WTC11 (cell line): Measurements from ENCODE around the gene DOK7. TPM values are rescaled to one million over a fixed set of nuclear protein-coding genes. Genes with fewer than 3 reads are reported as not detected.

ENCODE experiments used
- ATAC-seq: fragments of 200-7000 bp; cut with Tn5 transposase; 2 replicates; pipeline ENCODE4 v1.10.0; 2021; ENCODE audit warnings: mild to moderate bottlenecking, moderate library complexity
- CTCF ChIA-PET: fragments of 300-600 bp; sonication (Branson Sonifier 250); formaldehyde crosslinking; loops from one replicate; lab custom pipeline; 2021; ENCODE audit warnings: antibody characterized with exemption; lab: Charles Lee
- POLR2A ChIA-PET: fragments of 350-600 bp; sonication (Branson Sonifier 250); formaldehyde crosslinking; loops from one replicate; lab custom pipeline; 2021; ENCODE audit warnings: antibody characterized with exemption; lab: Charles Lee
- DNase-seq: peaks from one replicate; pipeline ENCODE4 v3.0.0; 2021; ENCODE audit warnings: low spot score
- H3K27ac Mint-ChIP-seq: 2 replicates; pipeline ENCODE4 v1.8.0; 2021; ENCODE audit warnings: mixed read lengths
- H3K27me3 Mint-ChIP-seq: 2 replicates; pipeline ENCODE4 v1.8.0; 2021; ENCODE audit warnings: low read depth, mild to moderate bottlenecking, moderate library complexity, mixed read lengths
- H3K36me3 Mint-ChIP-seq: 2 replicates; pipeline ENCODE4 v1.8.0; 2021; ENCODE audit warnings: mixed read lengths
- H3K4me1 Mint-ChIP-seq: 2 replicates; pipeline ENCODE4 v1.8.0; 2022; ENCODE audit warnings: mixed read lengths
- H3K4me3 Mint-ChIP-seq: 2 replicates; pipeline ENCODE4 v1.8.0; 2021; ENCODE audit warnings: mild to moderate bottlenecking, moderate library complexity, mixed read lengths
- H3K9me3 Mint-ChIP-seq: 2 replicates; pipeline ENCODE4 v1.8.0; 2021; ENCODE audit warnings: mixed read lengths
- ATF3 ChIP-seq: sonication (generic); formaldehyde crosslinking; conservative IDR thresholded peaks from 2 replicates; pipeline ENCODE4 v1.8.1; 2022; ENCODE audit warnings: mild to moderate bottlenecking, missing genetic modification reagents
- E2F5 ChIP-seq: sonication (generic); formaldehyde crosslinking; IDR thresholded peaks from 2 replicates; pipeline ENCODE4 v1.8.1; 2022; ENCODE audit warnings: mild to moderate bottlenecking, moderate library complexity, missing genetic modification reagents
- EMX1 ChIP-seq: fragments of 250-450 bp; sonication (Bioruptor Pico); IDR thresholded peaks from 2 replicates; pipeline ENCODE4 v1.8.0; 2021; ENCODE audit warnings: mild to moderate bottlenecking
- FOXK1 ChIP-seq: sonication (generic); formaldehyde crosslinking; IDR thresholded peaks from 2 replicates; pipeline ENCODE4 v1.8.0; 2022; ENCODE audit warnings: mild to moderate bottlenecking, moderate library complexity, missing genetic modification reagents
- GABPB1 ChIP-seq: sonication (generic); formaldehyde crosslinking; IDR thresholded peaks from 2 replicates; pipeline ENCODE4 v1.8.1; 2023; ENCODE audit warnings: mild to moderate bottlenecking, missing genetic modification reagents
- GRHL2 ChIP-seq: fragments of 250-450 bp; sonication (Bioruptor Pico); IDR thresholded peaks from 2 replicates; pipeline ENCODE4 v1.8.0; 2022; ENCODE audit warnings: mild to moderate bottlenecking, moderate library complexity; ENCODE audit not compliant: insufficient replicate concordance, severe bottlenecking
- HMGA2 ChIP-seq: fragments of 250-450 bp; sonication (Bioruptor Pico); IDR thresholded peaks from 2 replicates; pipeline ENCODE4 v1.4.0; 2021; ENCODE audit warnings: mild to moderate bottlenecking, moderate library complexity
- IRF1 ChIP-seq: sonication (generic); formaldehyde crosslinking; IDR thresholded peaks from 2 replicates; pipeline ENCODE4 v1.8.0; 2023; ENCODE audit warnings: missing genetic modification reagents
- IRF2 ChIP-seq: sonication (generic); formaldehyde crosslinking; IDR thresholded peaks from 2 replicates; pipeline ENCODE4 v1.8.0; 2022; ENCODE audit warnings: low read depth, missing genetic modification reagents, borderline replicate concordance
- NFATC4 ChIP-seq: fragments of 250-450 bp; sonication (Bioruptor Pico); IDR thresholded peaks from 2 replicates; pipeline ENCODE4 v1.9.0; 2021; ENCODE audit warnings: mild to moderate bottlenecking
- NR1H2 ChIP-seq: sonication (generic); formaldehyde crosslinking; IDR thresholded peaks from 2 replicates; pipeline ENCODE4 v1.9.0; 2021; ENCODE audit warnings: mild to moderate bottlenecking, moderate library complexity, missing genetic modification reagents
- NR2C2 ChIP-seq: sonication (generic); formaldehyde crosslinking; IDR thresholded peaks from 2 replicates; pipeline ENCODE4 v1.8.0; 2022; ENCODE audit warnings: mild to moderate bottlenecking, missing genetic modification reagents
- PRRX2 ChIP-seq: fragments of 250-450 bp; sonication (Bioruptor Pico); IDR thresholded peaks from 2 replicates; pipeline ENCODE4 v1.8.0; 2021; ENCODE audit warnings: mild to moderate bottlenecking
- RORB ChIP-seq: fragments of 250-450 bp; sonication (Bioruptor Pico); IDR thresholded peaks from 2 replicates; pipeline ENCODE4 v1.9.0; 2021; ENCODE audit warnings: mild to moderate bottlenecking
- SMAD3 ChIP-seq: sonication (generic); formaldehyde crosslinking; IDR thresholded peaks from 2 replicates; pipeline ENCODE4 v1.8.0; 2022; ENCODE audit warnings: missing genetic modification reagents, mild to moderate bottlenecking, borderline replicate concordance
- SOX15 ChIP-seq: fragments of 250-450 bp; sonication (Bioruptor Pico); IDR thresholded peaks from 2 replicates; pipeline ENCODE4 v1.9.0; 2021; ENCODE audit warnings: mild to moderate bottlenecking
- SP1 ChIP-seq: sonication (generic); formaldehyde crosslinking; conservative IDR thresholded peaks from 2 replicates; pipeline ENCODE4 v1.8.1; 2022; ENCODE audit warnings: missing genetic modification reagents
- TCF7 ChIP-seq: sonication (generic); formaldehyde crosslinking; IDR thresholded peaks from 2 replicates; pipeline ENCODE4 v1.8.0; 2022; ENCODE audit warnings: mild to moderate bottlenecking, low read depth, missing genetic modification reagents, moderate library complexity
- USF1 ChIP-seq: sonication (generic); formaldehyde crosslinking; IDR thresholded peaks from 2 replicates; pipeline ENCODE4 v1.8.0; 2022; ENCODE audit warnings: mild to moderate bottlenecking, missing genetic modification reagents
- ZBTB21 ChIP-seq: sonication (generic); formaldehyde crosslinking; IDR thresholded peaks from 2 replicates; pipeline ENCODE4 v1.8.1; 2023; ENCODE audit warnings: mild to moderate bottlenecking, missing genetic modification reagents, borderline replicate concordance
- ZNF219 ChIP-seq: sonication (generic); formaldehyde crosslinking; IDR thresholded peaks from 2 replicates; pipeline ENCODE4 v1.8.0; 2023; ENCODE audit warnings: missing genetic modification reagents, mild to moderate bottlenecking, borderline replicate concordance
- ZNF317 ChIP-seq: sonication (generic); formaldehyde crosslinking; IDR thresholded peaks from 2 replicates; pipeline ENCODE4 v1.8.1; 2023; ENCODE audit warnings: low read depth, mild to moderate bottlenecking, moderate library complexity, missing genetic modification reagents, borderline replicate concordance
- ZNF423 ChIP-seq: fragments of 250-450 bp; sonication (Bioruptor Pico); IDR thresholded peaks from 2 replicates; pipeline ENCODE4 v2.1.2; 2022; ENCODE audit warnings: mild to moderate bottlenecking, moderate library complexity
- ZNF671 ChIP-seq: fragments of 250-450 bp; sonication (Bioruptor Pico); IDR thresholded peaks from 2 replicates; pipeline ENCODE4 v1.8.0; 2021; ENCODE audit warnings: mild to moderate bottlenecking
- total RNA-seq: library from RNA; stranded (reverse); gene quantifications from 3 replicates; pipeline ENCODE4 v1.2.3, GENCODE V29; 2021
- TF ChIP-seq, protein P1 (sequence below): sonication (generic); formaldehyde crosslinking; conservative IDR thresholded peaks from 2 replicates; pipeline ENCODE4 v1.8.1; 2023; ENCODE audit warnings: mild to moderate bottlenecking, low read depth, missing genetic modification reagents, moderate library complexity
- TF ChIP-seq, protein P2 (sequence below): sonication (generic); formaldehyde crosslinking; IDR thresholded peaks from 2 replicates; pipeline ENCODE4 v1.8.1; 2022; ENCODE audit warnings: low read depth, missing genetic modification reagents, borderline replicate concordance
- TF ChIP-seq, protein P3 (sequence below): fragments of 250-450 bp; sonication (Bioruptor Pico); IDR thresholded peaks from 2 replicates; pipeline ENCODE4 v1.9.0; 2021; ENCODE audit warnings: mild to moderate bottlenecking, borderline replicate concordance

DOK7 gene
- total RNA-seq, 1 experiment from 2014 or later = 0.22 TPM

DNA sequence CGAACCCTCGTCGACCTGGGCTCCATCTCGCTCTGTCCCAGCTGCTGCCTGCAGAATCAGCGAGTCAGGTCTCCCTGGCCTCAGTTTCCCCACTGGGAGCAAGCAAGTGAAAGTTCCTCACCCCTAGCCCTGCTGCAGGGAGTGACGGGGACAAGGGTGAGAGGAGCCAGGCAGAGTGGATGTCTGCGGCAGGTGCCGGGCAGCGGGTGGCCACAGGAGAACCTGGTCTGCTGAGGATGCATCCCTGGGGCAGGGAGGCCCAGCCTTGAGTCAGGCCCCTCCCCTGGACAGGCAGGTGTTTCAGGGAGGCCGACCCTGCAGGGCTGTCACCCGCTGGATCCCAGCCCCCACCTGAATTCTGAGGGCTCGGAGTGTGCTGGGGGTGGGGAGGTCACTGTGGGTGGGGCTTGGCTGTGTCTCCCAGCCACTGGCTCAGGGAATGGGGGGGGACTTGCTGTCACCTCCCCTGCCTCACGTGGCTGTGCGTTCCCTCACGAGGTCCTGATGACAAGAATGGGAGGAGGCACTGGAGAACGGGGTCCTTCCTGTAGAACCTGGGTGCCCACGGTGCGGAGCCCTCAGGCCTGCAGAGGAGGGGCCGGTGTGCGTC lies 35.9 kb downstream of the DOK7 start (continued):
- TF ChIP-seq, protein P1, sequence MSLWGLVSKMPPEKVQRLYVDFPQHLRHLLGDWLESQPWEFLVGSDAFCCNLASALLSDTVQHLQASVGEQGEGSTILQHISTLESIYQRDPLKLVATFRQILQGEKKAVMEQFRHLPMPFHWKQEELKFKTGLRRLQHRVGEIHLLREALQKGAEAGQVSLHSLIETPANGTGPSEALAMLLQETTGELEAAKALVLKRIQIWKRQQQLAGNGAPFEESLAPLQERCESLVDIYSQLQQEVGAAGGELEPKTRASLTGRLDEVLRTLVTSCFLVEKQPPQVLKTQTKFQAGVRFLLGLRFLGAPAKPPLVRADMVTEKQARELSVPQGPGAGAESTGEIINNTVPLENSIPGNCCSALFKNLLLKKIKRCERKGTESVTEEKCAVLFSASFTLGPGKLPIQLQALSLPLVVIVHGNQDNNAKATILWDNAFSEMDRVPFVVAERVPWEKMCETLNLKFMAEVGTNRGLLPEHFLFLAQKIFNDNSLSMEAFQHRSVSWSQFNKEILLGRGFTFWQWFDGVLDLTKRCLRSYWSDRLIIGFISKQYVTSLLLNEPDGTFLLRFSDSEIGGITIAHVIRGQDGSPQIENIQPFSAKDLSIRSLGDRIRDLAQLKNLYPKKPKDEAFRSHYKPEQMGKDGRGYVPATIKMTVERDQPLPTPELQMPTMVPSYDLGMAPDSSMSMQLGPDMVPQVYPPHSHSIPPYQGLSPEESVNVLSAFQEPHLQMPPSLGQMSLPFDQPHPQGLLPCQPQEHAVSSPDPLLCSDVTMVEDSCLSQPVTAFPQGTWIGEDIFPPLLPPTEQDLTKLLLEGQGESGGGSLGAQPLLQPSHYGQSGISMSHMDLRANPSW (CRISPR knock-in tag) = no peak
- TF ChIP-seq ZNF317 (CRISPR knock-in tag) (no peak), IRF1 (CRISPR knock-in tag) (no peak), RORB (CRISPR knock-in tag) (no peak), FOXK1 (CRISPR knock-in tag) (no peak), E2F5 (CRISPR knock-in tag) (no peak), EMX1 (CRISPR knock-in tag) (no peak)
- TF ChIP-seq, protein P2, sequence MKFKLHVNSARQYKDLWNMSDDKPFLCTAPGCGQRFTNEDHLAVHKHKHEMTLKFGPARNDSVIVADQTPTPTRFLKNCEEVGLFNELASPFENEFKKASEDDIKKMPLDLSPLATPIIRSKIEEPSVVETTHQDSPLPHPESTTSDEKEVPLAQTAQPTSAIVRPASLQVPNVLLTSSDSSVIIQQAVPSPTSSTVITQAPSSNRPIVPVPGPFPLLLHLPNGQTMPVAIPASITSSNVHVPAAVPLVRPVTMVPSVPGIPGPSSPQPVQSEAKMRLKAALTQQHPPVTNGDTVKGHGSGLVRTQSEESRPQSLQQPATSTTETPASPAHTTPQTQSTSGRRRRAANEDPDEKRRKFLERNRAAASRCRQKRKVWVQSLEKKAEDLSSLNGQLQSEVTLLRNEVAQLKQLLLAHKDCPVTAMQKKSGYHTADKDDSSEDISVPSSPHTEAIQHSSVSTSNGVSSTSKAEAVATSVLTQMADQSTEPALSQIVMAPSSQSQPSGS = no peak

- TF ChIP-seq NR1H2 (CRISPR knock-in tag) = no peak
- TF ChIP-seq ZNF671 (CRISPR knock-in tag) = no peak
- no peak for TF ChIP-seq NFATC4
- TF ChIP-seq ZBTB21 (CRISPR knock-in tag) = no peak
- TF ChIP-seq HMGA2 (CRISPR knock-in tag) = no peak
- TF ChIP-seq TCF7 (CRISPR knock-in tag) = no peak
- no peak for TF ChIP-seq GRHL2 (CRISPR knock-in tag)
- no peak for TF ChIP-seq GABPB1
- TF ChIP-seq IRF2 = no peak
- no peak for TF ChIP-seq NR2C2 (CRISPR knock-in tag)
- no peak for TF ChIP-seq ZNF219 (CRISPR knock-in tag)
- no peak for TF ChIP-seq SOX15 (CRISPR knock-in tag)
- no peak for TF ChIP-seq SMAD3 (CRISPR knock-in tag)
- TF ChIP-seq, protein P3, sequence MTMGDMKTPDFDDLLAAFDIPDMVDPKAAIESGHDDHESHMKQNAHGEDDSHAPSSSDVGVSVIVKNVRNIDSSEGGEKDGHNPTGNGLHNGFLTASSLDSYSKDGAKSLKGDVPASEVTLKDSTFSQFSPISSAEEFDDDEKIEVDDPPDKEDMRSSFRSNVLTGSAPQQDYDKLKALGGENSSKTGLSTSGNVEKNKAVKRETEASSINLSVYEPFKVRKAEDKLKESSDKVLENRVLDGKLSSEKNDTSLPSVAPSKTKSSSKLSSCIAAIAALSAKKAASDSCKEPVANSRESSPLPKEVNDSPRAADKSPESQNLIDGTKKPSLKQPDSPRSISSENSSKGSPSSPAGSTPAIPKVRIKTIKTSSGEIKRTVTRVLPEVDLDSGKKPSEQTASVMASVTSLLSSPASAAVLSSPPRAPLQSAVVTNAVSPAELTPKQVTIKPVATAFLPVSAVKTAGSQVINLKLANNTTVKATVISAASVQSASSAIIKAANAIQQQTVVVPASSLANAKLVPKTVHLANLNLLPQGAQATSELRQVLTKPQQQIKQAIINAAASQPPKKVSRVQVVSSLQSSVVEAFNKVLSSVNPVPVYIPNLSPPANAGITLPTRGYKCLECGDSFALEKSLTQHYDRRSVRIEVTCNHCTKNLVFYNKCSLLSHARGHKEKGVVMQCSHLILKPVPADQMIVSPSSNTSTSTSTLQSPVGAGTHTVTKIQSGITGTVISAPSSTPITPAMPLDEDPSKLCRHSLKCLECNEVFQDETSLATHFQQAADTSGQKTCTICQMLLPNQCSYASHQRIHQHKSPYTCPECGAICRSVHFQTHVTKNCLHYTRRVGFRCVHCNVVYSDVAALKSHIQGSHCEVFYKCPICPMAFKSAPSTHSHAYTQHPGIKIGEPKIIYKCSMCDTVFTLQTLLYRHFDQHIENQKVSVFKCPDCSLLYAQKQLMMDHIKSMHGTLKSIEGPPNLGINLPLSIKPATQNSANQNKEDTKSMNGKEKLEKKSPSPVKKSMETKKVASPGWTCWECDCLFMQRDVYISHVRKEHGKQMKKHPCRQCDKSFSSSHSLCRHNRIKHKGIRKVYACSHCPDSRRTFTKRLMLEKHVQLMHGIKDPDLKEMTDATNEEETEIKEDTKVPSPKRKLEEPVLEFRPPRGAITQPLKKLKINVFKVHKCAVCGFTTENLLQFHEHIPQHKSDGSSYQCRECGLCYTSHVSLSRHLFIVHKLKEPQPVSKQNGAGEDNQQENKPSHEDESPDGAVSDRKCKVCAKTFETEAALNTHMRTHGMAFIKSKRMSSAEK (CRISPR knock-in tag) = no peak
- no peak for TF ChIP-seq USF1
- no peak for TF ChIP-seq SP1 (CRISPR knock-in tag)
- TF ChIP-seq ZNF423 (CRISPR knock-in tag) = no peak
- no peak for TF ChIP-seq PRRX2 (CRISPR knock-in tag)
- TF ChIP-seq ATF3 (CRISPR knock-in tag) = no peak
- no peak for TF ChIP-seq FOXK1 (CRISPR knock-in tag)
- no peaks in the 10 kb centered on the region for H3K4me1 Mint-ChIP-seq
- no peaks in the 10 kb centered on the region for H3K9me3 Mint-ChIP-seq
- POLR2A ChIA-PET = no interaction called here
- no peak for DNase-seq
- H3K4me3 Mint-ChIP-seq = no peak overlapping the region
- H3K27me3 Mint-ChIP-seq = peaks cover 37% of the 10 kb centered on the region
- H3K36me3 Mint-ChIP-seq = peaks cover 5% of the 10 kb centered on the region; the same call in 1 of the 2 replicates
- CTCF ChIA-PET = interaction anchor here (1.0 kb wide), 1 partner anchor 19 kb away, joined by 6 read pairs; no protein-coding TSS in a partner anchor
- no peak overlapping the region for H3K27ac Mint-ChIP-seq
- ATAC-seq = no peak
Measured at GRCh38 chr4:3499710-3500109, 36.6 kb downstream of the DOK7 start.
